GM12892 (cell line): Measurements from ENCODE around the gene ATP9B.

ENCODE experiments used
- POLR2A ChIP-seq: IDR thresholded peaks from 2 replicates; pipeline ENCODE4 v1.6.1; 2011; ENCODE audit warnings: low read depth, low read length, control low read depth
- TAF1 ChIP-seq: IDR thresholded peaks from 2 replicates; pipeline ENCODE4 v1.6.1; 2011; ENCODE audit warnings: low read depth, mild to moderate bottlenecking, control low read depth, low read length, borderline replicate concordance

- TF ChIP-seq POLR2A (no peak), TAF1 (no peak)
Measured at GRCh38 chr18:79245517-79246001, 176.4 kb downstream of the ATP9B start.
